ENCODE measurements around the gene AFF4. TPM values are rescaled to one million over a fixed set of nuclear protein-coding genes. Genes with fewer than 3 reads are reported as not detected.
A peak's percentile ranks its signal among the peaks of the same experiment; 100 is the strongest.

The AFF4 gene
- total and polyA plus RNA-seq, 9 of the 15 experiments (the other 6 are each of a cell fraction or from before 2014, with no cell fraction given) = 1.7 to 25.8 (median 17.9) TPM

DNA sequence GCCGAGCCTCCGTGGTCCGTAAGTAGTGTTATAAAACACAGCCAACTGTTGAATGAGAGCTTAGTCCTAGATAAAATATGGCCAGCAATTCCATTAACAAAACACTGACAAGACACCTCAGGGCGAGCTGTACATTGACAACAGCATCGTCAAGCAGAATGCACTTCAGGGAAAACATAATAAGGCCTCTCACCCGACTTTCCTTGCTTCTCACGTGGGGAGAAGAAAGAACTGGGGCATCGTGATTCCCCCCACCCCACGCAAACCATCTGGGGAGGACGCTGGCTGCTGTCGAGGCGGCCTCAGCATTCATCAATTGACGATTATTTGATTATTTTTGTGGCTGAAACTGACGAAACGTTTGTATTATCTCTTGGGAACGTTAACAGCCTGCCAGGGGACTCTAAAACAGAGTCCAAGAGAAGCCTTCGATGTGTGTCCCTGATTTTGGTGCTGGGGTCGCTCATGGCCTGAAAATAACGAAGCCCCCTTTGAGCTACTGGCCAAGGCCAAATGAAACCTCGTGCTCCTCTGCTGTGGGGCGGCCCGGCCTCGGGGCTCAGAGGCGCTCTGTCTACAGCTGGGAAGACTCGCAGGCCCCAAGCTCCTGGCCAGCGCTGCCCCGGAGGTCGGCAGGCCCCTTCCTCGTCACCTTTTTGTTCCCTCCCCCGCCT is 97.6 kb downstream of the AFF4 start (continued):
- no peak for TF ChIP-seq XRCC5 (IDR thresholded peaks at IDR 0.05; ENCODE audit: low read depth, low read length)
- no peak for TF ChIP-seq ELF1 (tag; IDR thresholded peaks at IDR 0.05)
- no peak for TF ChIP-seq ZNF518B (CRISPR knock-in tag; IDR thresholded peaks at IDR 0.05)
- TF ChIP-seq, protein P1, sequence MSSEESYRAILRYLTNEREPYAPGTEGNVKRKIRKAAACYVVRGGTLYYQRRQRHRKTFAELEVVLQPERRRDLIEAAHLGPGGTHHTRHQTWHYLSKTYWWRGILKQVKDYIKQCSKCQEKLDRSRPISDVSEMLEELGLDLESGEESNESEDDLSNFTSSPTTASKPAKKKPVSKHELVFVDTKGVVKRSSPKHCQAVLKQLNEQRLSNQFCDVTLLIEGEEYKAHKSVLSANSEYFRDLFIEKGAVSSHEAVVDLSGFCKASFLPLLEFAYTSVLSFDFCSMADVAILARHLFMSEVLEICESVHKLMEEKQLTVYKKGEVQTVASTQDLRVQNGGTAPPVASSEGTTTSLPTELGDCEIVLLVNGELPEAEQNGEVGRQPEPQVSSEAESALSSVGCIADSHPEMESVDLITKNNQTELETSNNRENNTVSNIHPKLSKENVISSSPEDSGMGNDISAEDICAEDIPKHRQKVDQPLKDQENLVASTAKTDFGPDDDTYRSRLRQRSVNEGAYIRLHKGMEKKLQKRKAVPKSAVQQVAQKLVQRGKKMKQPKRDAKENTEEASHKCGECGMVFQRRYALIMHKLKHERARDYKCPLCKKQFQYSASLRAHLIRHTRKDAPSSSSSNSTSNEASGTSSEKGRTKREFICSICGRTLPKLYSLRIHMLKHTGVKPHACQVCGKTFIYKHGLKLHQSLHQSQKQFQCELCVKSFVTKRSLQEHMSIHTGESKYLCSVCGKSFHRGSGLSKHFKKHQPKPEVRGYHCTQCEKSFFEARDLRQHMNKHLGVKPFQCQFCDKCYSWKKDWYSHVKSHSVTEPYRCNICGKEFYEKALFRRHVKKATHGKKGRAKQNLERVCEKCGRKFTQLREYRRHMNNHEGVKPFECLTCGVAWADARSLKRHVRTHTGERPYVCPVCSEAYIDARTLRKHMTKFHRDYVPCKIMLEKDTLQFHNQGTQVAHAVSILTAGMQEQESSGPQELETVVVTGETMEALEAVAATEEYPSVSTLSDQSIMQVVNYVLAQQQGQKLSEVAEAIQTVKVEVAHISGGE (CRISPR knock-in tag; IDR thresholded peaks at IDR 0.05) = peak in 1 of 3 experiments; percentile 58; a peak in 1 of 6 replicates
- TF ChIP-seq, protein P2, sequence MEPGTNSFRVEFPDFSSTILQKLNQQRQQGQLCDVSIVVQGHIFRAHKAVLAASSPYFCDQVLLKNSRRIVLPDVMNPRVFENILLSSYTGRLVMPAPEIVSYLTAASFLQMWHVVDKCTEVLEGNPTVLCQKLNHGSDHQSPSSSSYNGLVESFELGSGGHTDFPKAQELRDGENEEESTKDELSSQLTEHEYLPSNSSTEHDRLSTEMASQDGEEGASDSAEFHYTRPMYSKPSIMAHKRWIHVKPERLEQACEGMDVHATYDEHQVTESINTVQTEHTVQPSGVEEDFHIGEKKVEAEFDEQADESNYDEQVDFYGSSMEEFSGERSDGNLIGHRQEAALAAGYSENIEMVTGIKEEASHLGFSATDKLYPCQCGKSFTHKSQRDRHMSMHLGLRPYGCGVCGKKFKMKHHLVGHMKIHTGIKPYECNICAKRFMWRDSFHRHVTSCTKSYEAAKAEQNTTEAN (CRISPR knock-in tag; IDR thresholded peaks at IDR 0.05) = no peak
- TF ChIP-seq ESRRA (IDR thresholded peaks at IDR 0.05; ENCODE audit: borderline replicate concordance, low read depth) = no peak
- no peak for TF ChIP-seq ZFPM2 (CRISPR knock-in tag; IDR thresholded peaks at IDR 0.05)
- TF ChIP-seq ZNF124 (CRISPR knock-in tag; IDR thresholded peaks at IDR 0.05) = no peak
- no peak for TF ChIP-seq TRIM24 (IDR thresholded peaks at IDR 0.05)
- TF ChIP-seq CGGBP1 (CRISPR knock-in tag; IDR thresholded peaks at IDR 0.05) = no peak
- no peak for TF ChIP-seq SP2 (IDR thresholded peaks at IDR 0.05; ENCODE audit: extremely low read depth, low read depth, low read length, poor library complexity, severe bottlenecking)
- no peak for TF ChIP-seq NFIX (CRISPR knock-in tag; IDR thresholded peaks at IDR 0.05; ENCODE audit: low read depth)
- TF ChIP-seq ZNF347 (CRISPR knock-in tag; IDR thresholded peaks at IDR 0.05; ENCODE audit: low read depth) = no peak
- no peak for TF ChIP-seq KAT2B (IDR thresholded peaks at IDR 0.05; ENCODE audit: low read depth, low read length)
- no peak for TF ChIP-seq ZBTB5 (IDR thresholded peaks at IDR 0.05)

All from K562 (cell line).